Activated T-helper 1 cell treated with anti-CD3 and anti-CD28 coated beads, Interleukin-2, amount 50 U/mL, for 16 hours (primary cell): ENCODE results near the gene PDE8B.

Source experiments
- DNase-seq, 2 donors: peaks; one replicate each; pipeline ENCODE4 v3.0.0-alpha.2; 2020; ENCODE audit warnings: low read depth in 1 of 2, low spot score in 1 of 2

Gene PDE8B, protein sequence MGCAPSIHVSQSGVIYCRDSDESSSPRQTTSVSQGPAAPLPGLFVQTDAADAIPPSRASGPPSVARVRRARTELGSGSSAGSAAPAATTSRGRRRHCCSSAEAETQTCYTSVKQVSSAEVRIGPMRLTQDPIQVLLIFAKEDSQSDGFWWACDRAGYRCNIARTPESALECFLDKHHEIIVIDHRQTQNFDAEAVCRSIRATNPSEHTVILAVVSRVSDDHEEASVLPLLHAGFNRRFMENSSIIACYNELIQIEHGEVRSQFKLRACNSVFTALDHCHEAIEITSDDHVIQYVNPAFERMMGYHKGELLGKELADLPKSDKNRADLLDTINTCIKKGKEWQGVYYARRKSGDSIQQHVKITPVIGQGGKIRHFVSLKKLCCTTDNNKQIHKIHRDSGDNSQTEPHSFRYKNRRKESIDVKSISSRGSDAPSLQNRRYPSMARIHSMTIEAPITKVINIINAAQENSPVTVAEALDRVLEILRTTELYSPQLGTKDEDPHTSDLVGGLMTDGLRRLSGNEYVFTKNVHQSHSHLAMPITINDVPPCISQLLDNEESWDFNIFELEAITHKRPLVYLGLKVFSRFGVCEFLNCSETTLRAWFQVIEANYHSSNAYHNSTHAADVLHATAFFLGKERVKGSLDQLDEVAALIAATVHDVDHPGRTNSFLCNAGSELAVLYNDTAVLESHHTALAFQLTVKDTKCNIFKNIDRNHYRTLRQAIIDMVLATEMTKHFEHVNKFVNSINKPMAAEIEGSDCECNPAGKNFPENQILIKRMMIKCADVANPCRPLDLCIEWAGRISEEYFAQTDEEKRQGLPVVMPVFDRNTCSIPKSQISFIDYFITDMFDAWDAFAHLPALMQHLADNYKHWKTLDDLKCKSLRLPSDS

DNA sequence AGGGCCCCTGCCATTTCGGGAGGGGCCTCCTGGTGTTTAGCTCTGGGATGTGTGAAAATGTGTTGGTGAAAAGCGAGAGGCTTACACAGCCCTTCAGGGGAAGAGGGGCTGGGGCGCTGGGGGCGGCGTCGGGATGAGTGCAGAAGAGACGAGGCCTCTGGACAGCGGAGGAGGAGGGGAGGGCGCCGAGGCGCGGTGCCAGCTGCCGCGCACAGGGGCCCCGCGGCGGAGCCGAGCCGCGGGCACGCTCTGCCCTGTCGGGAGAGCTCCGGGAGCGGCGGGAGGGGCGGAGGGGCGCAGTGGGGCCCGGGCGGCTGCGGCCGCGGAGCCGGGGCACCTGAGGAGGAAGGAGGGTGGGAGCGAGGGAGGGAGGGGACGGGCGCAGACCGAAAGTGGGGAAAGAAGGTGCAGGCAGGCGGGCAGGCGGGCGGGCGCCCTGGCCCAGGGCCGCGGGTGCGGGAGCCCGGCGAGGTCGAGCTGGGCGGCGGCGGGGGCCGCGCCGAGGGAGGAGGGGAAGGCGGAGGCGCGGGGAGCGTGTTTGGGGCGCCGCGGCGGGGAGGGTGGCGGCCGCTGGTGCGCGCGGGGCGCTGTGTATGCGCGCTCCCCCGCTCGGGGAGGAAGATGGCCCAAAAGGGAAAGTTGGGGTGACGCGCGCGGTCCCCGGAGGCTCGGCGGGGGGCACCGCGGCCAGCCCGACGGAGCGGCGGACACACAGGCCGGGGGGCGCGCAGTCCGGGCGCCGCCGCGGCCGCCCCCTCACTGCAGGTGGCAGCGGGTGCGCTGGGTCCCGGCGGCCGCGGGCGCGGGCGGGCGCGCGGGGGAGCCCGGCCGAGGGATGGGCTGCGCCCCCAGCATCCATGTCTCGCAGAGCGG, at the start of gene PDE8B:
Gene PDE8B, plus strand, starts transcription at position 590 of the 873 bp plus-strand sequence. Its CDS starts 246 bp downstream, at position 836.
- no peak for DNase-seq

DNA sequence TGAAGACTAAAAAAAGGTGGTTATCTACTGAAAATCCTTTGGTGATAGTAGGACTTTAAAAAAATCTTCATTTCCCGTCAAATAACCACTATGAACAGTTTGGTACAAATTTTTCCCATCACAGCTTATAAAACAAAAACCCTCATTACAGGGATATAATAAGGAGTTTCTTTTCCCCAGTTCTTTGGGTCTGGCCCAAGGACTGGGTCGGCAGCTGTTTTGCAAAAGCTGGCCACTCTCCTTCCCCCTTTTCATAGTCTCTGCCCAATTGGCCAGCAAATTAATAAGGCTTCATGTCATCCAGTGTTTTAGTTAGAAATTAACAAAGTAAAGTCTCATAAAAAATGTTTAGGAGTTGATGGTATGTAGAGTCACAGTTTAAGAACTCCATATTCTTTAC, 47.0 kb upstream of the PDE8B start:
- DNase-seq: no peak

DNA sequence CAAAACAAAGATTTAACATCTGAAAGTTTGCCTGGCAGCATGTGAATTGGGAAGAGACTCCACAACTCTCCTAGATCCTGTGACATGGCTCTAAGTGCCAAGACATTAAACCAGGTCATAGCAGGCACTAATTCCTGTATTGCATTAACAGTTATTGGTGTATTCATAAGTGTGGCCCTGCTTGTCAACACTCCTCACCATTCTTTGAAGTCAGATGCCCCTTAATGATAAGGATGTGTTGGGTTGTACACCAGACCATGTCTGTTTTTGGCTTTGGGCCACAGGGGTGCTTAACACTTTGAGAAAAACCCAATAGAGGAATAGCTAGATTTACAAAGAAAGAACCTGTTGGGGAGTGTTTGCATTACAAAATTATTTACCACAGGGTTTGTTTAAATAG, 43.4 kb upstream of the PDE8B start:
- no peak for DNase-seq

DNA sequence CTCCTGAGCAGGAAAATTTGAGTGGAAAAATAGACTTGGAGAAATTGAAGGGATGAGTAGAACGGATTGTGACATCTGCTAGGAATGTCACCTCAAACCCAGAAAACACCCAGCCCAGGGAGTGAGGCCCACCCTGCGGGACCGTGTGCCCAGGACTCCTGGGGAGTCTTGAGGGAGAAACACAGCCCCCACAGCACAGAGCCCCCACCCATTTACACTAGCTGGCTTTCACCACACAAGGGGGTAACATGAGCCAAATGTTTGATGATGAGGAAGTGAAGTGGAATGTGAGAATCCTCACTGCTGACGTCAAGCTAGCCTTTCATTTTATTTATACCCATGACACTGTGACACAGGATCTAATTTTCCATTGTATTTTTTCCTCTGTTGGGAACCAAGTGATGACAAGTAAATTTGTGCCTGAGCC, 42.8 kb upstream of the PDE8B start:
- DNase-seq: no peak

DNA sequence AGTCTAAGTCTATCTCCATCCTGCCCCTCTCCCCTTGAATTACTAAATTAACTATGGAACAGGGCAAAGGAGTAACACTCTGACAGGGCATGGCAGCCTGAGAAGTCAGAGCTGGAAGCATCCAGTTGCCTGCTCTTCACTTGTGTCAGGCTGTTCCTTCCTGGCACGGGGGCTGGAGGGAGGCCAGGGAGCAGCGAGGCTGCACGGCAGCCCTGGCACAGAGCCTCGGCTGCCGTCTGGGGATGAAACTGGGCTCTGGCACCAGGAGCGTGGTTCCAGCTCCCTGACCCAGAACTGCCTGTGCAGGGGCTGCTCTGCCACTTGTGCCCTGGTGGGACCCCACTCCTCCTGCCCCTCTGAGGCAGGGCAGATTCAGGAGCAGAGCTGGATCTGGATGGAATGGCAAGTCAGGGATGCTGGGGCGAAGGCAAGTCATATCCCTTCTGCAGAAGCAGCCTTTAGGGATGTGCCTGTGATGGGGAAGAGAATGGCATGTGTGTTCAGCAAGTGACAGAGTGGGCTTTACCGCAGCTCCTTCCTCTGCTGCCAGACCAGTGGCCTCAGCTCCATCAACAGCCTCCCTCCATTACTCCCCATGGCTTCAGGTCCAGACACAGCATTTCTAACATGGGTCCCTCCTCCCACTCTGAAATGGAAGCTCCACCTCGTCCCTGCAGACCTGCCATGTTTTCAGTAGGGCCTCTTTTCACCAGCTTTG, 42.2 kb upstream of the PDE8B start:
- no peak for DNase-seq

DNA sequence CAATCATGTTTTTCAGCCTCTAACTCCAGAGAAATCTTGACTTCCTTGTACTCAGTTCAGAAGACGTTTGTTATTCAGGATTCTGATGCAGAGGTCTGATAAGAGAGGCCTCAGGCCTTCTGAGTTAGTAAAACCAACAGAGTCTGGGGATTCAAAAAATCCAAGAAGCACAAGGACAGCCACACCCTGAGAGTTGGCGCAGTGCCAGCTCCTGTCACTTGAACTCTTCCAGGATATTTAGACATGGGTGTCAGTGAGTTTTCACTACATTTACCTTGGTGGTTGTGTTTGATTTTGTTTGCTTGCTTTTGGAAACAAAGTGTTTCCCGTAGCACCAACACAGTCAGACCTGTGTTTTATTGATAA, 41.6 kb upstream of the PDE8B start:
- DNase-seq: no peak

DNA sequence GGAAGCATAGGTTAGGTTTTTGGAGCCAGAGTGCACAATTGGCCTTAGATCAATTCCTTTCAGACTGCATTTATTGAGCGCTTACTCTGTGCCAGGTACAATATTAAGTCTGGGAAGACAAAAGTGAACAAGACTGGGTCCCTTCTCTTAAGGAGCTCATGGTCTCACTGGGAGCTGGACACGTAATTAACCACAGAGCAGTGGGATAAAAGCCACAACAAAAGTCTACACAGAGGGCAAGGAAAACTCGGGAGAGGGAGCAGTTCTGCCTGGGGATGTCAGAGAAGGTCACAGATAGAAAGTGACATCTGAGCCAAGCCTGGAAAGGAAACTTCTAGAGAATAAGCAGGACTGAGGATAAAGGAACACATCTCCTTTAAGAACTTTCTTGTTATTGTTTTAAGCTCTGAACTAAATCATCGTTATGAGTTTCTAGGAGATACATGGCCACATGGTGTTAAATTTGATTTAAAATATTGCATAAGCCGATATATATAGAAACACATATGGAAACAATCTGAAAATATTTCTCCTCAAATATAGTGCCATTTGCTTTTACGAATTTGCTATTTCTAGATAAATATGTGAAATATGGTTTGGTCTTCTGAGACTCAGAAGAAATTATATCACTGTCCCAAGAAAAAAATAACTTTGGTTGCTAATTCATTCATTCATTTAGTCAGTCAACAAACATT, 40.1 kb upstream of the PDE8B start:
- no peak for DNase-seq

DNA sequence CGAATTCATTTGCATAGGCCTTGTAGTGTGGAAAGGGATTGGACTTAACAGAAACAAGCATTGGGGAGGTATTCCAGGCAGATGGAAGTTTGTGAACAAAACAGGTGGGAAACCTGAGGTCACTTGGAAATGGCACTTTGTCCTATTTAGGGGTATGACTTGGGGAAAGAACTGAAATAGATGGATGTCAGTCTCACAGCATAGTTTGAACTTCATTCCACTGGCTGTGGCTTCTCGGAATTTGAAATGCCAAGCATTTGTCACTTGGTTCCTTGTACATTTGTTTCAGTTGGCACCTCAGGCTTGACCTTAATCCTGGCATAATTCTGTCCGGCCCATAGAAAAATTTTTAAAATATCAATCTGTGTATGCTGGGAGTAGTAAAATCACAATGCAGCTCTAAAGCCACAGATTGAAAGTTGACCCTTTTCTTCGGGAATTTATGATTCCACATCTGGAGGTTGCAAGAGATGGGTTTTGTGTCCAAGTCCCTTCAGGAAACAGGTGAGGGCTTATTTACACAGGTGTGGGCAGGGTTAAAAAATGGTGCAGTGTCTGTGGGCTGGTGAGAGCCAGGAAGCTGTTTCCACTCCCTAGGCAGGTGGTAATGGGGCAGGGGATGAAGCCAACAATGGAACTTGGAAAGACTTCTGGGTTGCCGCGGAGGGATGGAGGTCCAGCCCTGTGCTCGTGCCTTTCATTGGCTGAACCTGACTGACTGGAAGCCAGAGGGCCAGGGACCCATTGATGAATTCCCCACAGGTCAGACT, 39.2 kb upstream of the PDE8B start:
- DNase-seq: no peak

DNA sequence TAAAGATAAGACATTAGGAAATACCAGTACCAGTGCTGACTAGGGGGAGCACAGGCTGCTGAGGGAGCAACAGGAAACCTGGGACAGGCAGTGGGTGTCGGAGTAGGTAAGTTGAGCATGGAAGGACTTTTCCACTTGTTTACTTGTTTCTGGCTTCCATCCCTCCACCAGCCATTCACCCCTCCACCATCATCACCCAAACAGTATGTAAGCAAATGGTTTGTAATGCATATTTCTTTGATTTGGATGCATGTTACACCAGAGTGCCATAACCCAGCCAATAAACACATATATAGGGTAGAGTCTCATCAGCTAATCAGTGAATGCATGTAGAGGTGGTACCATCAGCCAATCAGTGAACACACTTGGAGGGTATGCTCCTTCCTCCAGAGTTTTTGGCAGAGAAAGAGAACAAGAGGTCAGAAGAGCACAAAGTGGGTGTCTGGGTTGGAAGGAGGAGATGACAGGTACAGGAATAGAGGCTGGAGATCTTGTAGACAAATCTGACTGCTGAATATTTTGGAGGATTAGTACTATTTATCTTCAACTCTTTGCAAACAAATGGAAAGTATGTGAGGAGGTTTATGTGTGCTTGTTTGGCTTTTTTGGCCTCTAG, 37.7 kb upstream of the PDE8B start:
- no peak for DNase-seq

DNA sequence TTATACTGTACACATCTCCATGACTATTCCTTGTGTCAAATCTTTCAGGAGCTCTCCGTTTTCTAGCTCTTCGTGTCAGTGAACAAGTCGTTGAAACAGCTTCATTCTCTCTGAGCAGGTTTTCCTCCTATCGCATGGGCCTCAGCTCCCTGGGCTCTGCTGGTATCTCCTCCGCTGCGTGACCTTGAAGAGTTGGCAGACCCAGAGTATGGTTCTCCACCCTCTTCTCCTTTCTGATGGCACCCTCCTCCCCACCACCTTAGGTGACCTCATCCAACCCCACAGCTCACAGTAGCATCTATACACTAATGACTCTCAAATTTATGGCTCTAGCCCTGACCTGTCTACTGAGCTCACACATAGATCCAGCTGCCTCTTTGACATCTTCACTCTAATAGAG, 36.0 kb upstream of the PDE8B start:
- DNase-seq: no peak

DNA sequence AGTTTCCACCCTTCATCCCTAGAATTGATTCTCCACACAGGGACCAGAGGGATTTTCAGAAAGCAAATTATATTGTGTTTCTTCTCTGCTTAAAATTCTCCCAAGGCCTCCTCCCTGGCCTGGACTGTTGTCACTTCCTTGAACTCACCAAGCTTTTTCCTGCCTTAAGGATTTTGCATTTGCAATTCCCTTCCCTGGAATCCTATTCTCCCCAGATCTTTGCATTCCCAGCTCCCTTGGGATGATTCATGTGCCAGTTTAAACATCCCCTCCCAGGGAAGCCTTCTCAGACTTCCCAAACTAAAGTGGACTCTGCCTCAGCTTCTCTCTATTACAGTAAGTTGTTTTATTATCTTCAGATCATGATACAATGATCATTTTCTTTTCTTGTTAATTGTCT, 35.2 kb upstream of the PDE8B start:
- no peak for DNase-seq

DNA sequence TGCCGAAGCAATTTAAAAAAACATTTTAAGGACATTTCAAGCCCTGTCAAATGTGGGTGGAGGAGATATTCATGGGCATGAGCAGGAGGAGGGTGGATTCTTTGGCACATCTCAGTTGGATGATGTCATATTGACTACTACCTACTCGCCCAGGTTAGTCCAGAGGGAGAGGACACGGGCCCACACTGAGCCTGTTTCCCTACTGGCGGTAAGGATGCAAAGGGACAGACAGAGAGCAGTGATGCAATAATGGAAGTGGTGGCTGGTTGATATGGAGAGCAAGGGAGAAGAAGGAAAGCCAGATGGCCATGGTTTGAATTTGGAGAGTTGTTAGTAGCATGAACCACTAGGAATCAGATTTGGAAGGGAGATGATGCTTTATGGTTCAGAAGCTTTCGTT, 34.1 kb upstream of the PDE8B start:
- no peak for DNase-seq

DNA sequence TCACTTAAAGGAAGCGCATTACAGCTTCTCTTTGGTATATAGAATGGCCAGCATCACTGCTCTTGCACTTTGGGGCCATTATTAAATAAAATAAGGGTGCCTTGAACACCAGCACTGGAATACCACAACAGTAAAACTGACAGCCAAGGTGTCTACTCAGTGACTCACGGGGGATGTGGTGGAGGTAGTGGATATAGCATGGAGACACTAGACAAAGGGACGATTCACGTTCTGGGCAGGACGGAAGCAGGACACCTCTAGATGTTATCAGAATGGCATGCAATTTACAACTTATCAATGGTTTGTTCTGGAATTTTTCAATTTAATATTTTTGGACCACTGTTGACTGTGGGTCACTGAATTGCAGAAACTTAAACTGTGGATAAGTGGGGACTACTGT, 32.9 kb upstream of the PDE8B start:
- DNase-seq: no peak

DNA sequence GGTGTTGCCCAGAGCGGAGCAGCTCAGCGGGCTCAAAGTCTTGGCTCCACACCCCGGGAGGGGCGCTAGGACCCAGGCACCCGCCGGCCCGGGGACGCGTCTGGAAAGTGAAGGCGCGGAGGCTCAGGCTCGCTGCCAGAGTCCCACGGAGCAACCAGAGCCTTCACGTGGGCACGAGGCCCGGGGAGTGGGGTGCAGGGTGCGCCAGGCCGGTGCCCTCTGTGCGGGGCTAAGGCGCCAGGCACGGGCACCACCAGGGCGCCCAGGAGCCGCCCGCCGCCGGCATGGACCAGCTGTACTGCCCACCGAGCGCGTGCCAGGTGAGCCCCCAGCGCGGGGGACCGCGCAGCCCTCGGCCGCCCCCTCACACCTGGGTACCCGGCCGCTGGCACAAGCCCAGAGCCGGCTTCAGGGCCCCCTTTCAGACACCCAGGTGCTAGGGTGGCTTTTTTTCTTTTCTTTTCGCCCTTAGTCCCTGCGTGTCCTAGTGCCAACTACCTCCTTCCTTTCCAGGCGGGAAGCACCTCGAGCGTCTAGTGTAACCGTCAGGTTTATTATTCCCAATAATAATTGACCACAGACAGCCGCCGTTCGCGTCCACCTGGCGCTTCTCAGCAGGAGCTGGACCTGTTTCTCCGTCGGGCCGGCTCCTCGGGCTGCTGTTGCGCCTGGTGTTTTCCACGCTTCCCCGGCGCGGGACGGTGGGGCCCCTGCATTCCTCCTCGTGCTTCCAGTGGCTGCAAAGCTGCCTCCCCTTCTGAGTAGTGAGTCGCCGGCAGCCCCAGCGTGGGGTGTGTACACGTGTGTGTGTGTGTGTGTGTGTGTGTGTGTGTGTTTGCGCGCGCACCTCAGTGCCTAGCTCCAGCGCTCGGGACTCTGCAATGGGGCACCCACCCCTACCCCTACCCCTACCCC, 30.1 kb upstream of the PDE8B start:
- DNase-seq: no peak

DNA sequence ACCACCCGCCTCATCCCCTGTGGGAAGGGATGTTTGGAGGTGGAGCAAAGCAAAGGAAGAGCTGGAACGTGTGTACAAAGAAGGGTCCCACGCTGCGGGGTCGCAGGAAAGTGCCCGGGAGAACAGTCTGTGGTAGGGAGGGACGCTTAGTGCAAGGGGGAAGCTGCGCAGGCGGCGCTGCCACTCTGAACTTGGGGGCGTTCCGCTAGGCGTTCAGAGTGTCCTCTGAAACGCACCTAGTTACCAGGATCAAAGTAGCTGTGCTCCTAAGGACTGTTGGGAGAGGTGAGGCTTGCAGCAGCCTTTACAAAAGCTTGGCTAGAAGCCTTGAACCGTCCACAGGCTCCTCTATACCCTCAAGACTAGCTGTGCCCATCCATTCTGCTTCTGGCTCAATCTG, 29.3 kb upstream of the PDE8B start:
- DNase-seq: no peak

DNA sequence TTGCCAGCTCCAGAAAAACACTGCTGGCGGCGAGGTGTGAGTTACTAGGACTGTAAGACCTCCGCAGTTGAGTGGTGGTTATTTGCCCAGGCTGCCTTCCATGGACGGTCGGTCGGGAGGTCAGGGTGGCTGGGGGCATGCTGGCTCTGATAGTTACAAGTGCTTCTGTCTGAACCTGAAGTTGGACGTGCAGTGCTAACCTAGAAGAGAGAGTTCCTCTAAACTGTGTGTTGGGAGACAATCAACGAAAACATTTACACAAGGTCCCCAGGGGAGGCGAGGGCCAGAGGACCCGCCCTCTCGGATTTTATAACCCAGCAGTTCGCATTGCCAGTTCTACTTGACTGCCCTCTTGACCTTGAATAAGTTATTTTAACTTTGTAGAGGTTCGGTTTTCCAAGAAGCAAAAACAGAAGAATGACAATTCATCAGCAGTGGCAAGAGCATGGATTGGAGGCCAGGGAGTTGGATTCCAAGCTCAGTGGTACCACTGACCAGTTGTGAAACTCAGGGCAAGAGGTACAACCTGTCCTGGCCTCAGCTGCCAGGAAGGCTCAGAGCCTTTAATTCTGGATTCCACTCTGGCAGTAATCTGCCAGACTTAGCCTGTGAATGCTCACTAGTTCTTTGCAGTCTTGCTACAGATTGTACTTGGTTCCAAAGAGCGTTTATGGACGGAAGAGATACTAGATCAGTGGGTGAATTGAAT, 28.7 kb upstream of the PDE8B start:
- DNase-seq: no peak

DNA sequence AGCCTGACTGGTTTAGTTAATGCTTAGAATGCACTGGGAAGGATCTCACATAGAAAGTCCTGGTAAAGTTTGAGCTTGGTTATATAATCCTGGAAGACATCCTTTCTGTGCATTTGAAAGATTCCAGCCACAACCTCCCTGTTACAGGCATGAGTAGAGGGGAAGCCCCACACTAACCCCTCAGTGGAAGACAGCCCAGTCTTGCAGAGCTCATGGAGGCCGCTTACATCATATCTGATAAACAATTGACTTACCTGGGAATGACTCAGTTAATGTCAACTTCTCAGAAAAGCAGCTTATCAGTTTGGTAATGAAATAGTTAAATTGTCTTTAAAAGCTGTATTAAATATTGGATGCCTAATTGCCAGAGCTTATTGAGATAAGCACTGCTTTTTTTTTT, 28.1 kb upstream of the PDE8B start:
- no peak for DNase-seq
